GM03348 (cell line): ENCODE results near the gene TMEM72.
A peak's percentile ranks its signal among the peaks of the same experiment; 100 is the strongest.

ENCODE experiments used
- DNase-seq: peaks from one replicate; pipeline ENCODE4 v3.0.0; 2012; ENCODE audit warnings: low spot score

TMEM72 gene

DNA sequence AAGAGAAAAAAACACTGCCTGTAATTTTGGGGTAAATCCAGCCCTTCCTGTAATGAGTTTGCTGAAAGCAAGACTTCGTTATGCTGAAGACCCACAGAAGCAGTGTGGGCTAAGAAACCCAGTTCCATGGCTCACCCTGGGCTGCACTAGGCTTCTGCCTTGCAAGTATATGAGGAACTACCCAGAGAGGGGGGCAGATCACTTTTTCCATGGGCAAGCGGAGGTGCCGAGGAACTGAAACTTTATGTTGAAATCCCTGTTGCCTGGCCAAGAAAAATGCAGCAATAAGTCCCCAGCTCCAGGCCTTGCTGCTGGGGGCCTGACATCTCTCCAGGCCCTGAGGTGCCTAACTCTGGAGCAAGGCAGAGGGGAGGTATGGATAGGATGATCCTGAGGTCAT, 57.0 kb downstream of the TMEM72 start:
- no peak for DNase-seq

DNA sequence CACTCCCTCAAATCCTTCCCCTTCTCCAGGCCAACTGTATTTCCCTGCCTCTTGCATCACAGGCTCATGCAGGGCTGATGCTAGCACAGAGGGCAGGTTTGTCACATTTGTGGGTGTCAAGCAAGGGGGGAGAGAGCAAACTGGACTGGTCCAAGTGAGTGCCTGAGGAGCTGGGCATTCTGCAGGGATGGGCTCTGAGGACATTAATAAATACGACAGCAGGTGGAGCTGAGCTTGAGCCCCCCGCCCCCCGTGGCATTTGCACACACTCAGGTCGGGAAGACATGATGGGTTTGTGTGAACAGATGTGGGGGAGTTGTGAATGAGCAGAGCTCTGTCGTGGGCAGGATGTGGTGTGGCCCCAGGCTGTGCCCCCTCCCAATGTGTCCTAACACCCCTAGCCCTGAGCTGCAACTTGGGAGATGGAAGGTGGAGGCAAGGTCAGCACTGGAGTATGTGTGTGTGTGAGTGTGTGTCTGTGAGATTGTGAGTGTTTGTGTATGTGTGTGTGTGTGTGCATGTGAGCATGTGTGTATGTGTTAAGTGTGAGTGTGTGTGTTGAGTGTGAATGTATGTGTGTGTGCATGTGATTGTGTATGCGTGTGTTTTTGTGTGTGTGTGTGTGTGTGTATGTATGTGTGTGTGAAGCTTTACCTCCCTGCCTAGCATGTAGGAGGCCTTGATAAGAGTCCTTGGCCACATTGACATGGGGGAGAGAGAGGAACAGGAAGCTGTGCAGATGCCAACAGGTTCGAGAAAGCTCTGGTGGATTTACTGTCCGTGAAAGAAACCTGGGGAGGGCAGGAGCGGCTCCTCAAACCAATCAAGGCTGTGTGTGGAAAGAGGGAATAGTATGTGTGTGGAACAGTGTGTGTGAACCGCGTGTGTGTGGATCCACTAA, 57.6 kb downstream of the TMEM72 start:
- no peak for DNase-seq

DNA sequence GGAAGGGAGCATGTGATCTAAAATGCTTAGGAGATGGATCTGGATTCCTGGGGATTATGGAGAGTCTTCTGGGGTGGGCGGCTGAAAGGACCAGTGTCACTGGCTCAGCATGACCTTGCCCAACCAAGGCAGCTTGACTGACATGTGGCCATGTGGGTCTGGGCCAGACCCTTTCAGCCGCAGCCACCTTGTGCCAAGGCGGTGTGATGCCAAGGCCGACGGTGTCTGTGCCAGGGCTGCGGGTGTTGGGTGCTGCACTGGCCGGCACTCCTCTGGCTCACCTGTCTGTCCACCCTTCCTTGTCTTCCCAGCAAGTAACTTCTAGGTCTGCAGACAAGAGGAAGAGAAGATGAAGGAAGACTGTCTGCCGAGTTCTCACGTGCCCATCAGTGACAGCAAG, 58.7 kb downstream of the TMEM72 start:
- no peak for DNase-seq

DNA sequence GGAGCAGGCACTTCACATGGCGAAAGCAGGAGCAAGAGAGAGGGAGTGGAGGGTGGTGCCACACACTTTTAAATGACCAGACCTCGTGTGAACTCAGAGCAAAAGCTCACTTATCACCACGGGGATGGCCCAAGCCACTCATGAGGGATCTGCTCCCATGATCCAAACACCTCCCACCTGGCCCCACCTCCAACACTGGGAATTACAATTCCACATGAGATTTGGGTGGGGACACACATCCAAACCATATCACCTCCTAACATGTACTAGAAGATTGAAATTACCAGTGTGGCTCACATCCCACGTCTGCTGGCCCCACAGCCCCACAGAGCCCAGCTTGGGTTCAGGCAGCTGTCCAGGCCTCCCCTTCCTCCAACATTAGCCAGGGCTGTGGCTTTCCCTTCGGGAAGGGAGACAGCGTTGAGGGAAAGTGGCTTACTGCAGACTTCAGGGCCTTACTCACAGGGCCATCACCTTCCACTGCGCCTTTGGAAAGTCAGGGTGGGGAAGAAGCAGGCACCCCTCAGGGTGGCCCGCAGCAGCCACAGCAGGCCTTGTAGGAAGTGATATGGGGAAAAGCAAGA, 59.8 kb downstream of the TMEM72 start:
- DNase-seq: no peak

DNA sequence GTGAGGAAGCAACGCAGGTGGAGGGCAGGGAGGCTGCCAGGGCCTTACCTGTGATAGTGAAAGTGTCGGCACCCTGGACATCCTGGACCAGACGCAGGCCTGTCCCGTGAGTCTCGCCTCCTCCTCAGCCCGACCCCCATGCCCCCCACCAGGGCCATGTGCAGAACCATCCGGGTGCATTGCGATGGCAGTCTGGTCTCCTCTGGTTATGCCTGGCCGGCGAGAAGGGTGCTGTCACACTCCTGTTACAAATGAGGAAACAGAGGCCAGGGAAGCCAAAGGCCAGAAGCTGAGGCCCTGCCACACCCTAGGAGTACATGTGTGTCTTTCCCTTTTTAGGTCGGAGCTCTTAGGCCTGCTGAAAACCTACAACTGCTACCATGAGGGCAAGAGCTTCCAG, 60.3 kb downstream of the TMEM72 start:
- no peak for DNase-seq

DNA sequence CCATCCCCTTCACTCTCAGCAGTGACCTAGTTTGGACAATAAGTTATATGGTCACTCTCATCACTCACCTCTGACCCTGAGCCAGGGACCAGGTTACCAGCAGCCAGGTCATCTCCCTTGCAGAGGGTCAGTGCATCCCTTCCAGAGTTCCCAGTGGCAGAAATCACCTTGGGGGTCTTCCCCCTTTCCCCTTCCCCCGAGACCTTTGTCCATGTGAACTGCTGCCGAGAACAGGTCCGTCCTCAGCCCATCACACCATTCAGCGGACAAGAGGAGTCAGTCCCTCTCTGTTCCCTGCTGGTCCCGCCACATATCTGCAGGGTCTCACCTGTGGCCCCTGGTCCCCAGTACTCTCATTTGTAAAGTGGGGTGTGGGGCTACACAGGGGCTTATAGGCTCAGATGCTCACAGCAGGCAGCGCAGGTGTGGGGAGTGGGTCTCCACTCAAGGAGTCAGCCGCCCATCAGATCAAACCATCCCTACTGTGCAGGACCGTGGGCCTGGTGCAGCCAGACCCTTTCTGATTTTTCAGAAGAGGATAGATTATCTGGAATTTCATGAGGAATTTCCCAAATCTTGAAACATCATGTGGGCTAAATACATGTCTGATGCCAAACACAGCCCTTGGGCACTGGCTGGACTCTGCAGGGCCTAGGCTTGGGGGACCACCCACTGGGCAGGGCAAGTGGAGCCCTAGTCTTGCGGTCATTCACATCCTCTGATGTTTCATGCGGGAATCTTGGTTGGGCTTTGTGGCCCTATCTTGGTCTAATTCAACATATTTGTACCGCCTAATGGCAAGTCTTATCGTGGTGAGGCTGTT, 61.0 kb downstream of the TMEM72 start:
- DNase-seq: no peak

DNA sequence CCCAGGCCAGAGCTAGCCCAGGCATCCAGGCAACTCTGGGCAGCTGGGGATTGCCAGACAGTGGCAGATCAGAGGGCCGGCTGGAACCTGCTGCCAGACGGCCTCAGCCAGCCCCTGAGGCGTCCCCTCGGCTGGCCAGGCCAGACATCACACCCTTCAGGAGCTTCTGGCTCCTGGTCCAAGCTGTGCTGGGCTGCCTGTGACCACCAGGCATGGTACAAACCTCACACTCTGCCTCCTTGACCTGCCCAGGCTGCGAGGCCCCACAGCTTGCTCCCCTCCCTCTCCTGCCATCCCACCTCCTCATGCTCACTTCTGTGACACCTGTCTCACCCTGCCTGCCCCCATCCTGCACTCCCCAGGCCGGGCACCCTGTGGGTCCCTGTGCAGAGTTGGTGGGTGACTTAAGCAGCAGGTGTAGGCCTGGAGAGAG, 61.8 kb downstream of the TMEM72 start:
- no peak for DNase-seq

DNA sequence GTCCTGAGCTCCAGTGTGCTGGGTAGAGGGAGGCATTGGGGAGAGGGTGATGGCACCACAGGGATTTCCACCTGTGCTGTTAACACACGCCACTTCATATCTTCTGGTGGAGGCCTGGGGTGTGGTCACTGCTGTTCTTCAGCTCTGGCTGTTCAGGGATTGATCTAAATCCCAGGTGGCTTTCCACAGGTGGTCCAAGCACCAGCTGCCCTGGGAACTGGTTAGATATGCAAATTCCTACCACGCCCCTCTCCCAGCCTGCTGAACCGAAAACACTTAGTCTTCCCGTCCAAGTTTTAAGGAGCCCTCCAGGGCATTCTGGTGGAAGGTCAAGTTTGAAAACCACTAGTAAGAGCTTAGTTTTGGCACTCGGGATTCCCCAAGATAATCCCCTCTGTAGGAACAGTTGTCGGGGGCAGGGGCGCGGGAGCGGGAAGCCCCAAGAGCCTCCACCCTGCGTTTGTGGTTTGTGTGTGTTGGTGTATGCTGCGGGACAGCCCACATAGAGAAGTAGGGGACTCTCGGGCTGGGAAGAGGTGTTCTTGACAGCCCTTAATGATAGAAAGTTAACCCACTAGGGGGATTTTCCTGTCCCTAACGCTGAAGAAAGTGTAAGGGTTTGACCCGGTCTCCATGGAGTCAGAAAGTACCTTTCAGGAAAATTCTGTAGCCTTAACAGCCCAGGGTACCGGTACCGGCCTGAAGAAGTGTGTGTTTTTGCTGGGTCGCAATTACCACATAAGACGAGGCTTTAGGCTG, 62.4 kb downstream of the TMEM72 start:
- DNase-seq: no peak

DNA sequence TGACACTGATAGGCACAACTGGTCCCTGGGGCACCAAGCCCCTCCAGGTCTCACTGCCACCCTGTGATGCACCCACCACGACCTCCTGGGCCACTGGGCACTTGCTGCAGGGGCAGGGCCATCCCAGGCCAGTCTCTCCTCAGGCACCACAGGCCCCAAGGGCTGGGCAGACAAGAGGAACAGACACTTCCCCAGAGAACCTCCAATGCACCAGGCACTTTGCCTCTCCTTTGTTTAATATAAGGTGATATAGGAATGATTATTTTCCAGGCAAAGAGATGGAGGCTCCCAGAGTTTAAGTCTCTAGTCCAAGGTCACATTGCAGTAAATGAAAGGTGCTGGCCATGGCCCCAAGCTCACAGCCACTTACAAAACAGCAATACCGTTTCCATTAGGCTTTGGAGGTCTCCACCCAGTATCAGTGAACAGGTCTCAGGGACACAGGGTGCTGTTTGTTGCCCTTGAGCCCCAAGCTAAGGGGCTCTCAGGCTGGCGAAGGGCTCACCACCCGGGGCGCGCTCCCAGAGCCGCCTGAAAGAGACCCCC, 63.0 kb downstream of the TMEM72 start:
- DNase-seq: no peak

DNA sequence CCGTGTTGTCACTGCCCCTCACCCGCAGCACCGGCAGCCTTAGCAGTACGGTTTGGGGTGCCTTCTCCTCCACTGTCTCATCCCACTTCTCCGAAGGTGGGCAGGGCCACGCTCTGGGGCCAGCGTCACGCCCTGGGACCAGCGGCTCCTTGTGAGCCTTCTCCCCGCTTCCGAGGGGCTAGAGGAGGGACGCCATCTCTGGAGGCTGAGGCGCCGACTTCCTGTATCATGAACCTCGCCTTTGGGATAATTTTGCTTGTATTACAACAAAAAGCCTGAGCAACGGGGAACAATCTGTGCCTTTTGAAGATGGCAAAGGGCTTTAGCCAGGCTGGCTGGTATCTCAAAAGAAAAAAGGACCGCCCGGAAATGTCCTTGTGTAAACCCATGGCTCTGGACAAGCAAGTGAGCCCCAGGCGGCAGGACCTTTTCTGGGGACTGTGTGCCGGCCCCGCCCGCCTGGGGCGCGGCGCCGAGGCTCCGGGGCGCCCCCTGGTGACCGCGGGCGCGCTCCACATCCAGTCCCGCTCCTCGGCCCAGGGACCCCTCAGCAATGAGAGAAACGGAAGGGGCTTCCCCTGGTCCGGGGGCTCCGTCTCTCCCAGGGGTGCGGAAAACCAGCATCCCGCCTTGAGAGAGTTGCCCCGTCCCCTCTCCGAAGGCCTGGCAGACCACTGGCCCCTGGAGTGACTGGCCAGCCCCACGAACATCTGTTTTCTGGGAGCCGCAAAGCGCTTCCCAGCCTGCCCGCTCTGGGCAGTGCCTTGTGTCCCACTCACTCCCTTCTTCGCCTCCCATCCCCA, 63.7 kb downstream of the TMEM72 start:
- peak; percentile 93 for DNase-seq

DNA sequence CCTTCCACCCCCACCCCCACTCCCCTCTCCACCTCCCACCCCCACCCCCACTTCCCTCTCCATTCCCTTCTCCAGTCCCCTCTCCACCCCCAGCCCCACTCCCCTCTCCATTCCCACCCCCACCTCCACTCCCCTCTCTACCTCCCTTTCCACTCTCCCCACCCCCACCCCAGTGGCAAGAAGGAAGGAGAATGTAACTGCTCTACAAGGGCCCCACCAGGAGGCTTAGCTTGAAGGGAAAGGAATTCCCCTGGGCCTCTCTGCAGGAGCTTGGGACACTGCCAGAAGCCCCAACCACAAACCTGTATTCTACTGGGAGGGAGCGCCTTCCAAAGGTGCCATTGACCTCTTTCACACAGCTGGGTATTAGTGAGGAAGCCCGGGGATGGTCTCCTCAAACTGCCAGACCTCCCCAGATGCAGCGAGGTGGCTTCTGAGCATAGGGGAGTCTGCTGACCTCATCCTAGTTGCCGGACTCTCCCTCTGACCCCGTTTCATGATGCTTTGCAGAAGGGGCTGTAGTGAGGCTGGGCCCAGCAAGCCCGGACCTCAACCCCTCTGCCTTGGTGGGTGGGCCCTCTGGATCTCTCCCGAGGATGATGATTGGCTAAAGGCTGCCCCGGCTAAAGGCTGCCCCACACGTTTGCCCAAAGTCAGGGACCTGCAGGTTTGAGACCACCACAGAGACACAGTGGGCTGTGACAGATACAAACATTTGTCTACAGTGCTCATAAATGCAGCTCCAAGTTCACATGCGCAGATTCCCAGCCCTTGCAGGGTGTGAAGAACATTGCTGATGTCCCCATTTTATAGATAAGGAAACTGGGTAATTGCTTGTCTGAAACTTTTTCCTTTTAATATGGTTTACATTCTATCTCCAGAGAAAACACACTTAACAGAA, 64.5 kb downstream of the TMEM72 start:
- no peak for DNase-seq

DNA sequence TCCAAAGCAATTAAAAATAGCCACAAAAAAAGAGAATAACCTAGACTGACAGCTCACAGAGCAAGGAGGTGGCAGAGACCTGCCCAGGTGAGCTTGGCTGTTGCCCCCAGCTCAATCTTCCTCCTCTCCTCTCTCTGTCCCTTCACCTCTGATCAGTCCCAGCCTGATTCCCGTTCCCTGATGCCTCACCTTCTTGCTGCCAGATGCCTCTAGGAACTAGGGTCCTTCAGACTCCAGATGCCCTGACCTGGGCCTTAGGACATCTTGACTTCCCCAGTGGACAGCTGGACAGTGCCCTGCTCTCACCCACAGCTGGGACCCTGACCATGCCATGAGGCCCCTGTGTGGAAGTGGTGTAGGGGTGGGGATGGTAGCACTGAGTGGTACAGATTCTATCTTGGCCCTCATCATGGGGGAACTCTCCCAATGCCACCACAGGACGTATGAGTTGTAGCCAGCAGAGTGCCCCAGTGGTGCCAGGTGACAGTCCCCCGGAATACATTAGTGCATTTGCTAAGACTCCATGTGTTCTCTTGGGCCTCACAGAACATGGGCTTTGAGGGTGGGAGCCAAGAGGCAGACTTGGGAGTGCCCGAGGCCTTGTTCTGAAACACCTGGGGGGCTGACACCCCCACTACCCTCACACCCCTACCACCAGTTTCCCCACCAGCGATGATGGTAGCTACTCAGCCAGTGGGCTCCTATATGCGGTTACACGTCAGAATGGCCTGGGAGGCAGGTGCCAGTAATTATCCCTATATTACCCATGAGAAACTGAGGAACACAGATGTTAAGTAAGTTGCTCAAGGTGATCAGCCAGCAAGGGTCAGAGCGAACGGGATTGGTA, 65.4 kb downstream of the TMEM72 start:
- DNase-seq: no peak

DNA sequence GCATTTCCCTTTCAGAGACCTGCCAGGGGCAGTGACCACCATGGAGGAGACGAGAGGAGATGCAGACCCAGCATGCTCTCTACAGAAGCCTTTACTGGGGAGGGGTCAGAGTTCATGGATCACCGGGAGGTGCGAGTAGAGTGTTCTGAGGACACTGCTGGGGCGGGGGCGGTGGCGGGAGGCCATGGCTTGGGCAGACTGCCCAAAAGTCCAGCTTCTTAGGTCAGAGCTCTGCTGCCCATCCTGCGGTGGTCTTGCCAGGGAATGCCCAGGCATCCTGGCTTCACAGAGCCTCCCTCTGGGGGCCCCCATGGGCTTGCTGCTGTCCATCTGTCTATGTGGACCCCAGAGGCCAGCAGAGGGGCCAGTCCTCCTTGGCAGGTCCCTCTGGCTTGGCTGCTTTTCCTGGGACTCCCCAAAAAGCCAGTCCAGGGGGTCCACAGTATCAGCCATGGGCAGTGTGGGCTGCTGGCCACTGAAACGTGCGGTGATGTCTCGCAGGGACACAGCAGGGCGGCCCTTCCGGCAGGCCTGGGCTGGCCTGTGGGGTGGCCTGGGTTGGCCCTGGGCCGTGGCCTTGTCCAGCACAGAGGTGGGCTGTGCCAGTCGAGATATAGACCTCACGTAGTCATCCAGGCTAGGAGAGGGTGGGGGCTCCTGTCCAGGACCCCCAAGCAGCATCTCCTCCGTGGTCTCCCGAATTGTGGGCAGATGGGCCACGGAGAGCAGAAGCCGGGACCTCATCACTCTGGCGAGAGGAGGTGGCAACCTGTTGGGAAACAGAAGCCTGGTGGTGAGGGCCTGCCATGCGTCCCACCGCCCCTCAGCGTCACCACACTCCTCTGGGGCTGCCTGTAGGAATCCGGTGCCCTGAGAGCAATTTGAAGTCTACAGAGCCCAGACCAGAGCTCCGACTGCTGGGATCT, 66.4 kb downstream of the TMEM72 start:
- DNase-seq: no peak

DNA sequence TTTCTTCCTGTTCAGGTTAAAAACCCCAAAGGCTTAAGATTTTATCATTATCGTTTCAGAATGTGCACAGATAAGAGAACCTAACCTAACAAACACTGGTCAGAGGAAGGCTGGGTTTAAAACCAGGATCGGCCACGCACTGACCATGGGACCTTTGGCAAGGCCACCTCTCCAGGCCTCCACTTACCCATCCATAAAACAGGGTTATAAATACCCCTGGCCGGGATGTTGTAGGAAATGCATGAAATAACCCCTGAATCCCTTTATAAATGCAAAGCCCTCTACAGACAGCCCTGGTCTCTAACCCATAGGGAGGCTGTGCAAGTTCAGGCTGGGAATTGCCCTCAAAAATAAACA, 67.1 kb downstream of the TMEM72 start:
- no peak for DNase-seq

DNA sequence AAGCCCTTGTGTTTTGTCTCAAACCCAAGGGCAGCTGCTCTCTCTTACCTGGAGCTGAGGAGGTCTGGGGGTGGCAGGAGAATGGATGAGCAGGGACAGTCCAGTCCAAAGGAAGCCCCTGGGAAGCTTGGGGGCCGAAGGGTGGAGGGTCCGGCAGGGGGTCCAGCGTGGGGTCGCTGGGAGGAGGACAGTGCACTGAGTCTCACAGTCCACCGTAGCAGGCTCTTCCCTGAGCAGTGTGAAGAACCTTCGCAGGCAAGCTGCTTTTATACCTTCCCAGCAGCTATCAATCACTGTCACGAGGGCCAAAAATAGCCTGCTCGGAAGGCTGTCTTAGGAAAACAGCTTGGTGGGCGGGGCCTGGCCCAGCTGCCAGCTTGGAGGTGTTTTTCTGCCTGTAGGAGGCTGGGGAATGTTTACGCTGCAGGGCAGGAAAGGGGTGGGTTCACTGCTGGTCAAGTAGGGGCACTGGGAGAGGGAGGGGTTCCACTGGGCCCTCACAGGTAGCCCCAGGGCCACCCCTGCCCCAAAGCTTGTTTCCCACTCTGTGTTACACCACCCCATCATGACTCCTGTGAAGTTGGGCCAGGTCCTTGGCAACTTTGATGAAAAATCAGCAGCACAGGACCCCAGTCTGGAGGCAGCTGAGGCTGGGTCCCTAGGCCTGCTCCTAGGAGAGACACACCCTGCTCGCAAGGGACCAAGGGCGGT, 67.6 kb downstream of the TMEM72 start, which contains the start of gene DEPP1:
Gene DEPP1, minus strand, starts transcription at position 240 of the 711 bp plus-strand sequence. CDS start 779 bp downstream, outside the sequence.
- DNase-seq: peak; percentile 87

DNA sequence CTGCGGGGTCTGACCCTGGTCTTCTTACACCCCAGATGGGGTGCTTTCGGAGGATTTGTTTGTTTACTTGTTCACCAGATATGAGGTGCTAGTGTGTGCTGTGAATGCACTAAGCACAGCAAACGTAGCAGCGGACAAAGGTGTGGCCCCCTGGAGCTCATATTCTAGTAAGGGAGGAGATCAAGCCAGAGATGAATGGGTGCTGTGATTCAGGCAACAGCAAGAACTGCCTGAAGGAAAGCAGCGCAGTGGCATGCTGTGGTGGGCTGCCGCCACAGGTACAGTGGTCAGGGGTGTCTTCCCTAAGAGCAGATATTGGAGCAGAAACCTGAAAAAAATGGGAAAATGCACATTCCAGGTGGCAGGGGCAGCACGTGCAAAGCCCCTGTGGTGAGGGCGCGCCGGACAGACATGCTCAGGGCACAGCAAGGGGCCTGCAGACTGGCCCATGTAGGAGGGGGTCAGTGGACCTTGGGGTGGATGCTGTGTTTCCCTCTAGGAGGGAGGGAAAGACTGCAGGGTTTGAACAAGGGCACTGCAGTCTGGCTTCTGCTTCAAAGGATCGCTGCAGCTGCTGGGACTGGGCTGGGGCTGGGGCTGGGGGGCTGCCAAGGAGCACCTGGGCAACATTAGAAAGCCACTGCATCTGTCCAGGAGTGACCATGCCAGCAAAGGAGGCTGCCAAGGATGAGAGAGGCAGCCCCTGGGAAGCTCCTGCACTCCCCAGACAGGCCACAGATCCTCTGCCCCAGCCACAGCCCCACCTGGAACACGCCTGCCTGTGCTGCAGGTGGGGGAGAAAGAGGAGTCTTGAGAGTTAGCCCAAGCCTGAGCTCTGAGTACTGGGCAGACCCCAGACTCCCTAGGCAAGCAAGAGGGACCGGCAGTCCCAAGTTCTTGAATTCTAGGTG, 68.4 kb downstream of the TMEM72 start:
- no peak for DNase-seq
